H1 (cell line): ENCODE measurements around the gene WEE2. TPM values are rescaled to one million over a fixed set of nuclear protein-coding genes. Genes with fewer than 3 reads are reported as not detected.
A peak's percentile ranks its signal among the peaks of the same experiment; 100 is the strongest.

Experiments used
- CTCF ChIA-PET: fragments of 300-600 bp; sonication (Branson Sonifier 250); formaldehyde crosslinking; loops from one replicate; lab custom pipeline; 2021; ENCODE audit not compliant: partially characterized antibody; lab: Charles Lee
- POLR2A ChIA-PET: fragments of 300-600 bp; sonication (Branson Sonifier 250); formaldehyde crosslinking; loops from one replicate; lab custom pipeline; 2021; ENCODE audit warnings: inconsistent platforms; ENCODE audit not compliant: partially characterized antibody; lab: Charles Lee
- DNase-seq, 2 experiments: peaks; one replicate each; pipeline versions ENCODE4 v3.0.0 to v3.0.0-alpha.2; 2010 to 2022; ENCODE audit warnings: low spot score in 2 of 2, low read depth in 1 of 2, mixed read lengths in 1 of 2
- FAIRE-seq: peaks from 2 replicates; lab custom pipeline; 2011; peaks lifted over from hg19 to GRCh38; lab: Jason Lieb, UNC
- H2AFZ ChIP-seq: 2 replicates; pipeline ENCODE4 v1.8.1; 2012; ENCODE audit warnings: low read length, inconsistent platforms
- H2AK5ac ChIP-seq: 2 replicates; pipeline ENCODE4 v1.6.1; 2013; ENCODE audit warnings: low read depth, low read length
- H2BK120ac ChIP-seq: replicated peaks from 2 replicates; pipeline ENCODE3; 2013; ENCODE audit warnings: low read depth, low read length, inconsistent platforms
- H2BK12ac ChIP-seq: 2 replicates; pipeline ENCODE4 v1.6.1; 2013; ENCODE audit warnings: low read depth, low read length
- H2BK15ac ChIP-seq: 2 replicates; pipeline ENCODE4 v1.6.1; 2013; ENCODE audit warnings: low read length
- H2BK20ac ChIP-seq: 2 replicates; pipeline ENCODE4 v1.6.1; 2013; ENCODE audit warnings: low read length
- H2BK5ac ChIP-seq: 2 replicates; pipeline ENCODE4 v1.6.1; 2013; ENCODE audit warnings: low read depth, low read length
- H3K14ac ChIP-seq: 2 replicates; pipeline ENCODE4 v1.6.1; 2013; ENCODE audit warnings: inconsistent platforms; ENCODE audit not compliant: insufficient read length
- H3K18ac ChIP-seq: 2 replicates; pipeline ENCODE4 v1.6.1; 2013; ENCODE audit warnings: low read length; ENCODE audit errors: extremely low read depth
- H3K23ac ChIP-seq: 2 replicates; pipeline ENCODE4 v1.6.1; 2013; ENCODE audit warnings: inconsistent platforms; ENCODE audit not compliant: insufficient read length
- H3K23me2 ChIP-seq: 2 replicates; pipeline ENCODE4 v1.6.1; 2013; ENCODE audit warnings: low read depth, low read length
- H3K27ac ChIP-seq: 2 replicates; pipeline ENCODE4 v1.6.1; 2011; ENCODE audit warnings: low read depth, low read length, inconsistent platforms
- H3K27me3 ChIP-seq, 4 experiments: replicated peaks in 1 of 4; 1 replicate in 1 of 4; 2 replicates in 3 of 4; pipeline versions ENCODE4 v1.6.1 to v1.8.1; 2011 to 2013; ENCODE audit warnings: low read length in 3 of 4, mild to moderate bottlenecking in 3 of 4, inconsistent platforms in 2 of 4, mixed read lengths in 2 of 4, moderate library complexity in 1 of 4; ENCODE audit not compliant: control insufficient read depth in 3 of 4, insufficient read depth in 3 of 4; ENCODE audit errors: extremely low read depth in 1 of 4
- H3K36me3 ChIP-seq, 4 experiments: 2 replicates each; pipeline versions ENCODE4 v1.6.1 to v1.8.1; 2011 to 2013; ENCODE audit warnings: mild to moderate bottlenecking in 4 of 4, low read length in 3 of 4, moderate library complexity in 2 of 4, control low read depth in 1 of 4, inconsistent platforms in 1 of 4; ENCODE audit not compliant: insufficient read depth in 4 of 4, control insufficient read depth in 2 of 4
- H3K4ac ChIP-seq: replicated peaks from 2 replicates; pipeline ENCODE3; 2013; ENCODE audit warnings: low read length, low read depth, mixed read lengths, inconsistent platforms; ENCODE audit not compliant: insufficient read length
- H3K4me1 ChIP-seq, 4 experiments: replicated peaks in 1 of 4; 1 replicate in 1 of 4; 2 replicates in 3 of 4; pipeline versions ENCODE4 v1.6.1 to v1.8.1; 2011 to 2013; ENCODE audit warnings: low read length in 3 of 4, inconsistent platforms in 2 of 4, mixed read lengths in 1 of 4; ENCODE audit not compliant: insufficient read depth in 4 of 4, control insufficient read depth in 3 of 4
- H3K4me2 ChIP-seq, 2 experiments: 2 replicates each; pipeline versions ENCODE4 v1.6.1 to v1.8.1; 2011 to 2013; ENCODE audit warnings: low read depth in 2 of 2, low read length in 2 of 2, control low read depth in 1 of 2, inconsistent platforms in 1 of 2, mild to moderate bottlenecking in 1 of 2; ENCODE audit not compliant: insufficient read depth in 1 of 2
- H3K4me3 ChIP-seq, 4 experiments: fragments of 200-600, 300-600 bp in 1 of 4; sonication (generic), shearing (Covaris generic), sonication (Bioruptor Twin) in 1 of 4; 2 replicates each; pipeline versions ENCODE4 v1.5.1 to v1.8.1; 2011 to 2016; ENCODE audit warnings: low read length in 4 of 4, low read depth in 3 of 4, control low read depth in 2 of 4, inconsistent platforms in 2 of 4, mild to moderate bottlenecking in 2 of 4, mixed read lengths in 1 of 4, moderate library complexity in 1 of 4; ENCODE audit not compliant: insufficient read depth in 2 of 4; ENCODE audit errors: extremely low read depth in 1 of 4
- H3K56ac ChIP-seq: replicated peaks from 2 replicates; pipeline ENCODE3; 2013; ENCODE audit warnings: low read depth, mild to moderate bottlenecking, mixed read lengths, low read length, inconsistent platforms; ENCODE audit not compliant: insufficient read length
- H3K79me1 ChIP-seq: 2 replicates; pipeline ENCODE4 v1.6.1; 2013; ENCODE audit warnings: low read depth, low read length, control low read depth
- H3K79me2 ChIP-seq, 2 experiments: 2 replicates each; pipeline versions ENCODE4 v1.6.1 to v1.8.1; 2012 to 2013; ENCODE audit warnings: low read length in 2 of 2, mild to moderate bottlenecking in 2 of 2, inconsistent platforms in 1 of 2; ENCODE audit not compliant: insufficient read depth in 2 of 2, control insufficient read depth in 1 of 2
- H3K9ac ChIP-seq, 4 experiments: replicated peaks in 1 of 4; 1 replicate in 1 of 4; 2 replicates in 3 of 4; pipeline versions ENCODE4 v1.6.1 to v1.8.1; 2011 to 2013; ENCODE audit warnings: low read depth in 3 of 4, low read length in 3 of 4, control low read depth in 2 of 4, mild to moderate bottlenecking in 2 of 4, moderate library complexity in 2 of 4, inconsistent platforms in 1 of 4; ENCODE audit errors: extremely low read depth in 1 of 4
- H3K9me3 ChIP-seq, 2 experiments: 2 replicates each; pipeline versions ENCODE4 v1.6.1 to v1.8.1; 2012 to 2013; ENCODE audit warnings: mild to moderate bottlenecking in 2 of 2, moderate library complexity in 2 of 2, control low read depth in 1 of 2, inconsistent platforms in 1 of 2, low read depth in 1 of 2, low read length in 1 of 2, mixed read lengths in 1 of 2; ENCODE audit not compliant: insufficient read depth in 2 of 2
- H4K20me1 ChIP-seq, 2 experiments: replicated peaks in 1 of 2; 2 replicates each; pipeline versions ENCODE3 to v1.8.1; 2011 to 2013; ENCODE audit warnings: inconsistent platforms in 2 of 2, low read length in 2 of 2, mild to moderate bottlenecking in 1 of 2; ENCODE audit not compliant: insufficient read depth in 2 of 2, control insufficient read depth in 1 of 2
- H4K5ac ChIP-seq: 2 replicates; pipeline ENCODE4 v1.6.1; 2013; ENCODE audit warnings: low read length, low read depth, mixed read lengths, inconsistent platforms; ENCODE audit not compliant: insufficient read length
- H4K8ac ChIP-seq: 2 replicates; pipeline ENCODE4 v1.8.0; 2013; ENCODE audit warnings: mild to moderate bottlenecking, moderate library complexity, low read length, inconsistent platforms; ENCODE audit not compliant: insufficient read depth; ENCODE audit errors: extremely low read depth
- H4K91ac ChIP-seq: replicated peaks from 2 replicates; pipeline ENCODE3; 2013; ENCODE audit warnings: low read length, mixed read lengths, inconsistent platforms; ENCODE audit not compliant: insufficient read length
- HDAC2 ChIP-seq, 2 experiments: fragments of 300-600 bp in 1 of 2; sonication (generic) in 1 of 2; IDR thresholded peaks; 2 replicates each; pipeline ENCODE4 v1.6.1; 2011 to 2012; ENCODE audit warnings: low read depth in 2 of 2, low read length in 2 of 2, mild to moderate bottlenecking in 2 of 2, moderate library complexity in 2 of 2, borderline replicate concordance in 1 of 2, inconsistent platforms in 1 of 2
- KDM4A ChIP-seq: IDR thresholded peaks from one replicate; pipeline ENCODE4 v1.7.1; 2012; ENCODE audit warnings: low read depth, mild to moderate bottlenecking, moderate library complexity, low read length, inconsistent platforms; ENCODE audit not compliant: severe bottlenecking
- RAD21 ChIP-seq, 2 experiments: IDR thresholded peaks in 1 of 2; conservative IDR thresholded peaks in 1 of 2; 2 replicates each; pipeline ENCODE4 v1.6.1; 2011; ENCODE audit warnings: low read depth in 2 of 2, low read length in 2 of 2, improper control_type of control experiment in 1 of 2, inconsistent platforms in 1 of 2, mild to moderate bottlenecking in 1 of 2, moderate library complexity in 1 of 2
- SAP30 ChIP-seq: fragments of 300-600 bp; sonication (generic); IDR thresholded peaks from 2 replicates; pipeline ENCODE4 v1.7.1; 2012; ENCODE audit warnings: low read length, moderate library complexity, mild to moderate bottlenecking, inconsistent platforms; ENCODE audit not compliant: insufficient read depth, insufficient replicate concordance
- SIN3A ChIP-seq, 2 experiments: IDR thresholded peaks in 1 of 2; conservative IDR thresholded peaks in 1 of 2; 2 replicates each; pipeline ENCODE4 v1.6.1; 2011 to 2012; ENCODE audit warnings: low read length in 2 of 2, improper control_type of control experiment in 1 of 2, low read depth in 1 of 2, mild to moderate bottlenecking in 1 of 2
- SIRT6 ChIP-seq: IDR thresholded peaks from one replicate; pipeline ENCODE4 v1.7.1; 2012; ENCODE audit warnings: low read length, inconsistent platforms
- SP4 ChIP-seq: IDR thresholded peaks from 2 replicates; pipeline ENCODE4 v1.6.1; 2012; ENCODE audit warnings: low read length, inconsistent platforms
- WGBS, 2 experiments: shearing (Covaris generic) in 1 of 2; methylation state at CpG; one replicate each; pipeline versions ENCODE4 v1.1.6 to v1.1.7; 2013 to 2015; ENCODE audit warnings: low lambda C conversion rate in 2 of 2, mixed read lengths in 2 of 2, inconsistent platforms in 1 of 2, low coverage in 1 of 2, missing lambda C conversion rate in 1 of 2; ENCODE audit not compliant: insufficient replicate concordance in 2 of 2, insufficient coverage in 1 of 2, insufficient read length in 1 of 2; ENCODE audit errors: extremely low coverage in 1 of 2, missing lambda C conversion rate in 1 of 2; 5-methylcytosine and 5-hydroxymethylcytosine counted together
- polyA plus RNA-seq, 7 experiments: library from polyadenylated mRNA; depleted of rRNA in 3 of 7; stranded (reverse) in 5 of 7; unstranded in 2 of 7; fragments of >200 nt in 5 of 7; fragments of 200-250 nt in 2 of 7; gene quantifications; 1 replicate in 5 of 7; 2 replicates in 1 of 7; 4 replicates in 1 of 7; pipeline versions ENCODE4 v1.2.1 to v1.2.3, GENCODE V29; 2011 to 2013; ENCODE audit warnings: missing spikeins in 2 of 7, mixed read lengths in 2 of 7
- total RNA-seq: library from RNA; stranded (reverse); fragmentation: NEBNext Ultra II Directional; extraction: Animal tissue kit (Norgen Biotek cat#: 25700); gene quantifications from 2 replicates; pipeline ENCODE4 v1.2.1, GENCODE V29; 2021
- TF ChIP-seq, protein P1 (sequence below): IDR thresholded peaks from 2 replicates; pipeline ENCODE4 v1.6.1; 2012; ENCODE audit warnings: inconsistent platforms
- TF ChIP-seq, protein P2 (sequence below): IDR thresholded peaks from 2 replicates; pipeline ENCODE4 v1.6.1; 2011; ENCODE audit warnings: low read depth, mild to moderate bottlenecking, low read length; ENCODE audit not compliant: insufficient read depth

WEE2 gene
- total and polyA plus RNA-seq, 2 of the 8 experiments (the other 6 are each of a cell fraction or from before 2014, with no cell fraction given), result 0.02 TPM; not detected in 1

DNA sequence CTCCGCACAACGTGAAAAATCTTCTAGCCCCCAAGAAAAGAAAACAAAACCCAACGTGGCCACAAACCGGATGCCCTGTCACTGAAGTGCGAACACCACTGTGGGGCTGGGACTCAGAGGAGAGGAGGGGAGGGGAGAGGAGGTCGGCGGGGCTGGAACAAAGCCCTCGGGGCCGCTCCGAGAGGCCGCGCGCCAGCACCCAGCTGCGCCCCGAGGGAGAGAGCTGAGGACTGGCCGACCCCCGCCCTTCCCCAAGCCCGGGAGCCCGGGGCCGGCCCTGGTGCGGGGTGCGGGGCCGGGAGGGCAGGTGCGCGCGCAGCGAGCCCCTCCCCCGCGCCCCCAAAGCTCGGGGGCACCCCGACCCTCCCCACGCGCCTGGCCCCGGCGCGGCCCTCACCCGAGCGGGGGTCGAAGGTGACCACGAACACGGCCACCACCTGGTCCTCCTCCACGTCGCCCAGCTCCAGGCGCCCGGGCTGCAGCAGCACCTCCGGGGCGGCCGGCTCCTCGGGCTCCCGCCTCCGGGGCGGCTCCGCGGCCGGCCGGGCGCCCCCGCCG, 6.6 kb upstream of the WEE2 start:
- Histone ChIP-seq H2BK12ac (no peak overlapping the region), H2BK5ac (no peak overlapping the region; the same call in 1 of the 2 replicates), H3K23me2 (peaks cover 3% of the 10 kb centered on the region; the same call in 1 of the 2 replicates), H4K20me1 (peaks cover 0 to 2% of the 10 kb centered on the region in 2 experiments), H3K4me1 (peaks cover 0 to 16% (median 10%) of the 10 kb centered on the region in 4 experiments; a peak in 6 of 7 replicates), H3K79me2 (peaks cover 0 to 42% of the 10 kb centered on the region in 2 experiments; a peak in 2 of 4 replicates), H3K9me3 (no peaks in the 10 kb centered on the region), H3K4ac (no peak overlapping the region), H2BK120ac (no peak overlapping the region), H2BK15ac (no peak overlapping the region), H3K4me2 (peak overlapping the region; percentile 56 to 93), H3K23ac (no peak overlapping the region), H3K56ac (no peak overlapping the region), H3K36me3 (no peaks in the 10 kb centered on the region), H2AFZ (no peak overlapping the region), H4K5ac (peak overlapping the region; percentile 52), H4K91ac (no peak overlapping the region), H3K14ac (no peak overlapping the region), H3K18ac (0 out of 2 replicates have a peak overlapping the region, but pooled peaks have one; percentile 33), H3K9ac (peak overlapping the region in 3 of 4 experiments; percentile 43 to 61 (median 57); a peak in 4 of 7 replicates), H3K27ac (no peak overlapping the region), H4K8ac (peak overlapping the region; percentile 69; the same call in 1 of the 2 replicates), H3K4me3 (peak overlapping the region; percentile 63 to 73 (median 68)), H3K27me3 (peaks cover 0 to 8% (median 5%) of the 10 kb centered on the region in 4 experiments; a peak in 3 of 7 replicates), H2BK20ac (no peak overlapping the region), H2AK5ac (no peak overlapping the region), H3K79me1 (peaks cover 2% of the 10 kb centered on the region; the same call in 1 of the 2 replicates)
- CTCF ChIA-PET, result interaction anchor here (0.6 to 1.6 kb wide), 7 partner anchors 13 to 908 kb away, joined by 3 to 6 read pairs (median 3); no protein-coding TSS in a partner anchor
- FAIRE-seq (no peak), DNase-seq (peak in 1 of 2 experiments; percentile 75)
- POLR2A ChIA-PET, result interaction anchor here (0.6 to 3.6 kb wide), 9 partner anchors 11 to 46 kb away, joined by 3 to 16 read pairs (median 3); partner anchors contain the start of gene SSBP1
- 0% methylated on average over 1 of the region's 59 CpGs; no CpG with 5 or more reads in 1 of the 2 experiments for WGBS, 2 experiments
- TF ChIP-seq SIRT6 (no peak), KDM4A (peak; percentile 90), HDAC2 (IDR thresholded peaks at IDR 0.05; ENCODE audit: borderline replicate concordance in 1 of 2, low read depth in 2 of 2, low read length in 2 of 2) (no peak), SIN3A (conservative IDR thresholded peaks at IDR 0.05 in 1 of 2, IDR thresholded peaks at IDR 0.05 in 1 of 2; ENCODE audit: low read depth in 1 of 2, low read length in 2 of 2) (peak; percentile 57 to 59; a peak in 2 of 4 replicates), RAD21 (IDR thresholded peaks at IDR 0.05 in 1 of 2, conservative IDR thresholded peaks at IDR 0.05 in 1 of 2; ENCODE audit: low read depth in 2 of 2, low read length in 2 of 2) (no peak), SP4 (no peak), SAP30 (no peak)
- TF ChIP-seq, protein P1, sequence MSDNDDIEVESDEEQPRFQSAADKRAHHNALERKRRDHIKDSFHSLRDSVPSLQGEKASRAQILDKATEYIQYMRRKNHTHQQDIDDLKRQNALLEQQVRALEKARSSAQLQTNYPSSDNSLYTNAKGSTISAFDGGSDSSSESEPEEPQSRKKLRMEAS, result no peak; the same call in 1 of the 2 replicates
- TF ChIP-seq, protein P2, sequence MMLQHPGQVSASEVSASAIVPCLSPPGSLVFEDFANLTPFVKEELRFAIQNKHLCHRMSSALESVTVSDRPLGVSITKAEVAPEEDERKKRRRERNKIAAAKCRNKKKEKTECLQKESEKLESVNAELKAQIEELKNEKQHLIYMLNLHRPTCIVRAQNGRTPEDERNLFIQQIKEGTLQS, result no peak
